GM12878 (cell line): ENCODE data around the gene MYH7B.

ENCODE experiments used
- BACH1 ChIP-seq: fragments of 450-650 bp; IDR thresholded peaks from 2 replicates; pipeline ENCODE4 v1.6.1; 2017; ENCODE audit warnings: mild to moderate bottlenecking, borderline replicate concordance
- FOXM1 ChIP-seq: IDR thresholded peaks from 2 replicates; pipeline ENCODE4 v1.6.1; 2012; ENCODE audit warnings: low read depth, mild to moderate bottlenecking, inconsistent platforms, low read length, moderate library complexity
- IKZF1 ChIP-seq: fragments of 450-650 bp; conservative IDR thresholded peaks from 2 replicates; pipeline ENCODE4 v1.6.1; 2017; ENCODE audit warnings: antibody characterized with exemption, mild to moderate bottlenecking
- MXI1 ChIP-seq: fragments of 150-350 bp; IDR thresholded peaks from 2 replicates; pipeline ENCODE4 v1.6.1; 2011; ENCODE audit warnings: low read depth, mild to moderate bottlenecking, inconsistent platforms, low read length, improper control_type of control experiment
- MYC ChIP-seq: IDR thresholded peaks from 2 replicates; pipeline ENCODE4 v1.6.1; 2011; ENCODE audit warnings: mild to moderate bottlenecking, low read length, moderate library complexity, inconsistent platforms; ENCODE audit not compliant: insufficient read depth, insufficient replicate concordance, insufficient read length, severe bottlenecking
- NR2C1 ChIP-seq: fragments of 450-650 bp; IDR thresholded peaks from 2 replicates; pipeline ENCODE4 v1.6.1; 2017; ENCODE audit warnings: antibody characterized with exemption, mild to moderate bottlenecking, moderate library complexity
- PAX5 ChIP-seq: IDR thresholded peaks from 2 replicates; pipeline ENCODE4 v1.6.1; 2011; ENCODE audit warnings: low read depth, low read length, borderline replicate concordance
- RAD21 ChIP-seq: IDR thresholded peaks from 2 replicates; pipeline ENCODE4 v1.6.1; 2011; ENCODE audit warnings: mild to moderate bottlenecking, low read depth, low read length, moderate library complexity; ENCODE audit not compliant: insufficient read depth
- RCOR1 ChIP-seq: conservative IDR thresholded peaks from 2 replicates; pipeline ENCODE4 v1.6.1; 2012; ENCODE audit warnings: low read depth, low read length, improper control_type of control experiment
- SIX5 ChIP-seq: IDR thresholded peaks from 2 replicates; pipeline ENCODE4 v1.6.1; 2011; ENCODE audit warnings: mild to moderate bottlenecking, low read depth, low read length, moderate library complexity; ENCODE audit not compliant: severe bottlenecking
- YBX1 ChIP-seq: fragments of 450-650 bp; IDR thresholded peaks from 2 replicates; pipeline ENCODE4 v1.6.1; 2016; ENCODE audit warnings: antibody characterized with exemption
- TF ChIP-seq, protein P1 (sequence below), 3 experiments: IDR thresholded peaks in 2 of 3; conservative IDR thresholded peaks in 1 of 3; 2 replicates each; pipeline ENCODE4 v1.5.1; 2011; ENCODE audit warnings: low read depth in 3 of 3, low read length in 3 of 3, mild to moderate bottlenecking in 3 of 3, control low read depth in 2 of 3, moderate library complexity in 2 of 3, inconsistent platforms in 1 of 3, mixed read lengths in 1 of 3; ENCODE audit not compliant: control insufficient read depth in 2 of 3, insufficient read depth in 1 of 3; ENCODE audit errors: extremely low read depth in 1 of 3

GRCh38 chr20:34970193-34970840 is 14.6 kb downstream of the MYH7B start:
- TF ChIP-seq MXI1 (no peak), YBX1 (no peak), BACH1 (no peak), SIX5 (no peak), PAX5 (no peak), RAD21 (no peak), MYC (no peak), RCOR1 (no peak), IKZF1 (no peak), NR2C1 (no peak), FOXM1 (no peak)
- TF ChIP-seq, protein P1, sequence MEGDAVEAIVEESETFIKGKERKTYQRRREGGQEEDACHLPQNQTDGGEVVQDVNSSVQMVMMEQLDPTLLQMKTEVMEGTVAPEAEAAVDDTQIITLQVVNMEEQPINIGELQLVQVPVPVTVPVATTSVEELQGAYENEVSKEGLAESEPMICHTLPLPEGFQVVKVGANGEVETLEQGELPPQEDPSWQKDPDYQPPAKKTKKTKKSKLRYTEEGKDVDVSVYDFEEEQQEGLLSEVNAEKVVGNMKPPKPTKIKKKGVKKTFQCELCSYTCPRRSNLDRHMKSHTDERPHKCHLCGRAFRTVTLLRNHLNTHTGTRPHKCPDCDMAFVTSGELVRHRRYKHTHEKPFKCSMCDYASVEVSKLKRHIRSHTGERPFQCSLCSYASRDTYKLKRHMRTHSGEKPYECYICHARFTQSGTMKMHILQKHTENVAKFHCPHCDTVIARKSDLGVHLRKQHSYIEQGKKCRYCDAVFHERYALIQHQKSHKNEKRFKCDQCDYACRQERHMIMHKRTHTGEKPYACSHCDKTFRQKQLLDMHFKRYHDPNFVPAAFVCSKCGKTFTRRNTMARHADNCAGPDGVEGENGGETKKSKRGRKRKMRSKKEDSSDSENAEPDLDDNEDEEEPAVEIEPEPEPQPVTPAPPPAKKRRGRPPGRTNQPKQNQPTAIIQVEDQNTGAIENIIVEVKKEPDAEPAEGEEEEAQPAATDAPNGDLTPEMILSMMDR (IDR thresholded peaks at IDR 0.05 in 2 of 3, conservative IDR thresholded peaks at IDR 0.05 in 1 of 3; ENCODE audit: control insufficient read depth in 2 of 3, extremely low read depth in 1 of 3, insufficient read depth in 1 of 3, low read depth in 3 of 3, low read length in 3 of 3): no peak
